Measurements from ENCODE around the gene PAFAH1B1. TPM values are rescaled to one million over a fixed set of nuclear protein-coding genes. Genes with fewer than 3 reads are reported as not detected.
A peak's percentile ranks its signal among the peaks of the same experiment; 100 is the strongest.

Gene PAFAH1B1
- total RNA-seq, 4 donors from 2014 or later, result 24.1 to 145 (median 98.8) TPM

DNA sequence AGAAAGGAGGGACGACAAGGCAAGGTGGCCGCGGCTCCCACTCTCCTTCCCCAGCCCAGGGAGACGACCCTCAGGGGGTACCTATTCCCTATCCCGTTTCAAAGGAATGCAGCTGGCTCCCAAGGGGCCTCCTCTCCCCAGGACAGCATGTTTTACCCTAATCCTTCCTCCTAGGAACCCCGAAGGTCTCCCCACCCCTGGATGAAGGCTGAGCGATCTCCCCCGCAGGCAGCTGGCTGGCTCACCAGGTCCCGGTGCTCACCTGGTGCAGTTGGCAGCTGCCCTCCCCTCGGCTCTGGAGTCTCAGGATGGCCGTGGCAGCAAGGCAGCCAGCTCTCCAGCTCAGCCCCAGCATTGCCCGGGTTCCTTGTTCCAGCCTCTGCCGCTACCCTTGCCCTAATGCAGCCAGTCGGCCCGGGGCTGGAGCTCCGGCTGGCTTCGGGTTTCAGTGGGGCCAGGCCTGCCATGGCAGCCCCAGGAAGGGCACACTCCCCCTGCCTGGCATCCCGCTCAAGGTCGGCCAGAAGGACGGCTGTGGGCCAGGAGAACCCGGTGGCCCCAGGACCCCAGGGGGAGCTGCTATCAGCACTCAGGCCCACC lies 113.6 kb downstream of the PAFAH1B1 start:
- H3K4me3 ChIP-seq, result no peak overlapping the region
- DNase-seq, result no peak
- H3K9me3 ChIP-seq, result no peaks in the 10 kb centered on the region
- intact Hi-C loops (cut with DNase I; ENCODE audit: low total_unique reads), result no loop called here
- peak overlapping the region in 3 of 4 donors; percentile 91 to 93 (median 93) for H3K27ac ChIP-seq
- in situ Hi-C loops (cut with MboI; ENCODE audit: low pct_ligation_motif_present in 1 of 4, low pct_unique_long_range_greater_than_20kb in 1 of 4, low sequenced_read_pairs in 3 of 4), result no loop called here
- peaks cover 0 to 16% (median 0%) of the 10 kb centered on the region in 4 donors for H3K36me3 ChIP-seq
- H3K4me1 ChIP-seq, result peaks cover 28 to 47% (median 39%) of the 10 kb centered on the region in 4 donors
- no peaks in the 10 kb centered on the region for H3K27me3 ChIP-seq
- TF ChIP-seq POLR2A (IDR thresholded peaks at IDR 0.05), result no peak
- TF ChIP-seq, protein P1, sequence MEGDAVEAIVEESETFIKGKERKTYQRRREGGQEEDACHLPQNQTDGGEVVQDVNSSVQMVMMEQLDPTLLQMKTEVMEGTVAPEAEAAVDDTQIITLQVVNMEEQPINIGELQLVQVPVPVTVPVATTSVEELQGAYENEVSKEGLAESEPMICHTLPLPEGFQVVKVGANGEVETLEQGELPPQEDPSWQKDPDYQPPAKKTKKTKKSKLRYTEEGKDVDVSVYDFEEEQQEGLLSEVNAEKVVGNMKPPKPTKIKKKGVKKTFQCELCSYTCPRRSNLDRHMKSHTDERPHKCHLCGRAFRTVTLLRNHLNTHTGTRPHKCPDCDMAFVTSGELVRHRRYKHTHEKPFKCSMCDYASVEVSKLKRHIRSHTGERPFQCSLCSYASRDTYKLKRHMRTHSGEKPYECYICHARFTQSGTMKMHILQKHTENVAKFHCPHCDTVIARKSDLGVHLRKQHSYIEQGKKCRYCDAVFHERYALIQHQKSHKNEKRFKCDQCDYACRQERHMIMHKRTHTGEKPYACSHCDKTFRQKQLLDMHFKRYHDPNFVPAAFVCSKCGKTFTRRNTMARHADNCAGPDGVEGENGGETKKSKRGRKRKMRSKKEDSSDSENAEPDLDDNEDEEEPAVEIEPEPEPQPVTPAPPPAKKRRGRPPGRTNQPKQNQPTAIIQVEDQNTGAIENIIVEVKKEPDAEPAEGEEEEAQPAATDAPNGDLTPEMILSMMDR (IDR thresholded peaks at IDR 0.05), result no peak
- no peak for TF ChIP-seq POLR2AphosphoS5 (IDR thresholded peaks at IDR 0.05)
- no peak for TF ChIP-seq EP300 (IDR thresholded peaks at IDR 0.05; ENCODE audit: low read depth)
- WGBS, 2 donors (ENCODE audit: low coverage in 1 of 2), result 70% methylated on average over 14 of the region's 21 CpGs; no CpG with 5 or more reads in 1 of the 2 donors

DNA sequence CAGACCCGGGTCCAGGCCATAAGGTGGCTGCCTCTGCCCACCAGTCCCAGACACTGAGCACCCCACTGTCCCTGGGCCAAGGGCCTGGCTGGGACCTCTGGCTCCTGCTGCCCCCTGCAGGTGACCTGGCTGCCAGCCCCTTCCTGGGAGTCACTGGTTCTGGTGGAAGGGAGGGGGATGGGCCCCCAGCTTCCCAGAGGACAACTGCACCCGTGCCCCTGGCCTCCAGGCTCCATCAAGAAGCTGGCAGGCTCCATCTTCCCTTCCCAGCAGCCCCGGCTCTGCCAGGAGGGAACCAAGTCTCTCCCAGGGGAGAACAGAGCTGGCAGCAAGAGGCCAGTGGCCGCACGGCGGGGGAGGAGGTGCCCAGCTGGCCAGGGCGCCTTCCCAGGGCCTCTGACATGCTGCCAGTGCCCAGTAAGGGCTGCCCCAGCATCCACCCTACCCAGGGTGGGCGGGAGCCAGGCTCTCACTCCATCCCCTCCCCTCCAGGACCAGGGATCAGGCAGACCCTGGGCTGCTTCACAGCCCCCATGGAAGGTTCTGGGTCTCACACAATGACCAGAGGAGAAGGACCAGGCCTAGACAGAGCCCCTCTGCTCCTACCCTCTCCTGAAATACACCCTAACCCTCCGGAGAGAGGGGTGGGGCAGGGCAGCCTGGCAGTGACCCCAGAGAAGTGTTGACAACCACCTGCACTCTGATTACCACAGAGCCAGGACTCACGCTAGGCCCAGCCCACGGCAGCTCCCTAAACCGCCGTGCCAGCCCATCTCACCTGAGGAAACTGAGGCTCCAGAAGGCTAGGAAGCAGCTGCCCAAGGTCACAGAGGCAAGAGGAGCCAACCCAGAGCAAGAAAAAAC lies 114.5 kb downstream of the PAFAH1B1 start:
- TF ChIP-seq POLR2A (IDR thresholded peaks at IDR 0.05), result no peak
- TF ChIP-seq, protein P1 (IDR thresholded peaks at IDR 0.05), result peak; percentile 11 to 37 (median 23)
- in situ Hi-C loops (cut with MboI; ENCODE audit: low pct_ligation_motif_present in 1 of 4, low pct_unique_long_range_greater_than_20kb in 1 of 4, low sequenced_read_pairs in 3 of 4) (no loop called here), intact Hi-C loops (cut with DNase I; ENCODE audit: low total_unique reads) (no loop called here)
- H3K27ac ChIP-seq, result peak overlapping the region; percentile 90 to 93 (median 92)
- peaks cover 31 to 56% (median 47%) of the 10 kb centered on the region in 4 donors for H3K4me1 ChIP-seq
- WGBS, 2 donors (ENCODE audit: low coverage in 1 of 2), result 66% methylated on average over 12 of the region's 13 CpGs; no CpG with 5 or more reads in 1 of the 2 donors
- H3K4me3 ChIP-seq, result peak overlapping the region in 2 of 4 donors; percentile 6 to 91
- DNase-seq, result peak; percentile 35
- H3K27me3 ChIP-seq, result no peaks in the 10 kb centered on the region
- H3K9me3 ChIP-seq, result no peaks in the 10 kb centered on the region
- peaks cover 0 to 13% (median 0%) of the 10 kb centered on the region in 4 donors for H3K36me3 ChIP-seq

DNA sequence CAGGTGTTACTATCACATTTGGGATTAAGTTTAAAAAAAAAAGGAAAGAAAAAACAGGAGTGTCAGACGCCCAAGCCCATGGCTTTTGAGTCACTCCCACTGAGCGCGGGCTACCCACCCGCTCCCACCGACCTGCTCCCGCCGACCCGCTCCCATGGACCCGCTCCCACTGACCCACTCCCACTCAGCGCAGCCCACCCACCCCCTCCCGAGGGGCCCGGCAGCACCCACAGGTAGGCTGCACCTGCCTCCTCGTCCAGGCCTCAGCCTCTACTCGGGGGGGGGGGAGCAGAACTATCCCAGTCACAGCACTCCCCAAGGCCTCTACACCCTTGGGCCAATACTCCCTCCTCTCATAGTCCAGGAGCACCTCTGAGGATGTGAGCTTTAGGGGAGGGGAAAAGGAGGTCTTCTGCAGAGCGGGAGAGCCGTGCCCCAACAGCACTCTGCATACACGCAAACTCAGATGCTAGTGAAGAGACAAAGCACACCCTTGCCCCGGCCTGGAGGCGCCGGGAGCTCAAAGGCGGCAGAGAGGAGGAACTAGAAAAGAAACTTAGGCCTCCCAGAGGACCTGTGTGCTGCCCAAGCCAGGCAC lies 115.2 kb downstream of the PAFAH1B1 start:
- in situ Hi-C loops (cut with MboI; ENCODE audit: low pct_ligation_motif_present in 1 of 4, low pct_unique_long_range_greater_than_20kb in 1 of 4, low sequenced_read_pairs in 3 of 4), result no loop called here
- Histone ChIP-seq H3K4me3 (peak overlapping the region in 2 of 4 donors; percentile 83 to 91), H3K36me3 (peaks cover 0 to 6% (median 0%) of the 10 kb centered on the region in 4 donors), H3K4me1 (peaks cover 31 to 62% (median 49%) of the 10 kb centered on the region in 4 donors), H3K27me3 (no peaks in the 10 kb centered on the region), H3K9me3 (no peaks in the 10 kb centered on the region), H3K27ac (peak overlapping the region; percentile 90 to 93 (median 92))
- 45% methylated on average over 21 of the region's 21 CpGs; no CpG with 5 or more reads in 1 of the 2 donors for WGBS, 2 donors (ENCODE audit: low coverage in 1 of 2)
- intact Hi-C loops (cut with DNase I; ENCODE audit: low total_unique reads), result no loop called here
- TF ChIP-seq EP300 (IDR thresholded peaks at IDR 0.05; ENCODE audit: low read depth) (no peak), POLR2A (IDR thresholded peaks at IDR 0.05) (no peak), POLR2AphosphoS5 (IDR thresholded peaks at IDR 0.05) (no peak)
- TF ChIP-seq, protein P1 (IDR thresholded peaks at IDR 0.05), result no peak
- no peak for DNase-seq

DNA sequence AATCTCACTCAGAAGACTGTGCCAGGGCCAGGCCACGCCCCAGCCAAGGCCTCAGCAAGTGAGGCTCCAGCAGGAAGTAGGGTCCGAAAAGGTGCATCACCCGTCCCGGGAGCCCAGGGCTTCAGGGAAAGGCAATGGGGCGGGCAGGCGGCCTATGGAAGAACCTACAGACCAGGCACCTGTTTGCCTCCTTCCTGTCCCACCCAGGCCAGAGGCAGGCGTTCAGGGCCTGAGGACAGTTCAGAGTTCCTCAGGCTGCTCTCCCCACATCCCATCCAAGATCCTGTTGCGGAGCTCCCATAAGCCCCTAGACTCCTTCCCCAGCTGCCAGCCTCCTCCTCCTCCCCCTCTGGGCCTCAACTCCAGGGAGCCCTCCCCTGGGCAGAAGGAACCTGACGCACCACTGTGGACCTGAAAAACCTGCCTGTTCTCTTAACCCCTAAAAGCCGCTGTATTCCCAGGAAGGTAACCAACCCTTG lies 115.8 kb downstream of the PAFAH1B1 start:
- TF ChIP-seq POLR2A (IDR thresholded peaks at IDR 0.05) (peak; percentile 68), EP300 (IDR thresholded peaks at IDR 0.05; ENCODE audit: low read depth) (no peak), POLR2AphosphoS5 (IDR thresholded peaks at IDR 0.05) (peak in 2 of 3 donors; percentile 57 to 70)
- TF ChIP-seq, protein P1 (IDR thresholded peaks at IDR 0.05), result no peak
- Histone ChIP-seq H3K4me3 (peak overlapping the region in 2 of 4 donors; percentile 83 to 91), H3K4me1 (peaks cover 31 to 66% (median 49%) of the 10 kb centered on the region in 4 donors), H3K27me3 (no peaks in the 10 kb centered on the region), H3K27ac (peak overlapping the region; percentile 90 to 93 (median 92)), H3K36me3 (peaks cover 0 to under 1% (median 0%) of the 10 kb centered on the region in 4 donors), H3K9me3 (no peaks in the 10 kb centered on the region)
- intact Hi-C loops (cut with DNase I; ENCODE audit: low total_unique reads), result no loop called here
- 33% methylated on average over 8 of the region's 10 CpGs; no CpG with 5 or more reads in 1 of the 2 donors for WGBS, 2 donors (ENCODE audit: low coverage in 1 of 2)
- in situ Hi-C loops (cut with MboI; ENCODE audit: low pct_ligation_motif_present in 1 of 4, low pct_unique_long_range_greater_than_20kb in 1 of 4, low sequenced_read_pairs in 3 of 4), result no loop called here
- DNase-seq, result peak; percentile 85

Data from transverse colon (tissue), 4 donors.